ENCODE measurements around the gene EXOC6B.

DNA sequence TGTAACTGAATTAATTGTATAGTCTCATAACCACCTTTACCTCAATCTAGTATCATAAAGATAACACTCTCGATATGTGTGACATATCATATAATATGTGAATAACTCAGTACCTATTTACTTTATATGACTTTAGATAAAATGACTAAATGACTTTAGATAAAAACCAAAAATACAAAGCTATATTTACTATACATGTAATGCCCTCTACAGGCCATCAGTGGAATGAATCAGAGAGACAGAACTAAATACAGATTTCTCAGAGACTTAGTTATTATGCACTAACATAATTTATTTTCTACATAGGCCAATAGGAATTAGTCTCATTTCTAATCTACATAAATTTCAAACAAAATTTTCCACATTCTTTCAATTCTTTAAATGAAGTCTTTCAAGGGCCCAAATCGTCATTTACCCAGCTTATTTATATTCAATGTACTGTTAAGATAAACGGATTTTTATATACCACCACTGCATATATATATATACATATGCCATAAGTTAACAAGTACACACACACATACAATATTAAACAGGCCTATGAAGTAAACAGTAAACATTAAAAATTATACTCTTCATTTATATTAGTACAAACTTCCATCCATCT, 219.9 kb downstream of the EXOC6B start:
- TF ChIP-seq, protein P1, sequence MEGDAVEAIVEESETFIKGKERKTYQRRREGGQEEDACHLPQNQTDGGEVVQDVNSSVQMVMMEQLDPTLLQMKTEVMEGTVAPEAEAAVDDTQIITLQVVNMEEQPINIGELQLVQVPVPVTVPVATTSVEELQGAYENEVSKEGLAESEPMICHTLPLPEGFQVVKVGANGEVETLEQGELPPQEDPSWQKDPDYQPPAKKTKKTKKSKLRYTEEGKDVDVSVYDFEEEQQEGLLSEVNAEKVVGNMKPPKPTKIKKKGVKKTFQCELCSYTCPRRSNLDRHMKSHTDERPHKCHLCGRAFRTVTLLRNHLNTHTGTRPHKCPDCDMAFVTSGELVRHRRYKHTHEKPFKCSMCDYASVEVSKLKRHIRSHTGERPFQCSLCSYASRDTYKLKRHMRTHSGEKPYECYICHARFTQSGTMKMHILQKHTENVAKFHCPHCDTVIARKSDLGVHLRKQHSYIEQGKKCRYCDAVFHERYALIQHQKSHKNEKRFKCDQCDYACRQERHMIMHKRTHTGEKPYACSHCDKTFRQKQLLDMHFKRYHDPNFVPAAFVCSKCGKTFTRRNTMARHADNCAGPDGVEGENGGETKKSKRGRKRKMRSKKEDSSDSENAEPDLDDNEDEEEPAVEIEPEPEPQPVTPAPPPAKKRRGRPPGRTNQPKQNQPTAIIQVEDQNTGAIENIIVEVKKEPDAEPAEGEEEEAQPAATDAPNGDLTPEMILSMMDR (IDR thresholded peaks at IDR 0.05) = peak in 4 of 7 experiments; percentile 29 to 66 (median 43)
- no peak for TF ChIP-seq POLR2A (IDR thresholded peaks at IDR 0.05)

All from stomach (tissue), 4 donors.